GM23248 (cell line): ENCODE results near the gene ADCYAP1R1.

ENCODE experiments used
- EZH2 ChIP-seq: fragments of 200-600 bp; sonication (generic); IDR thresholded peaks from 2 replicates; pipeline ENCODE4 v1.6.1; 2018; ENCODE audit warnings: antibody characterized with exemption, mild to moderate bottlenecking; ENCODE audit not compliant: insufficient read depth, poor library complexity, severe bottlenecking
- EZH2phosphoT487 ChIP-seq: fragments of 200-600 bp; sonication (generic); IDR thresholded peaks from 2 replicates; pipeline ENCODE4 v1.6.1; 2018; ENCODE audit warnings: antibody characterized with exemption, moderate library complexity, mild to moderate bottlenecking, low read depth; ENCODE audit not compliant: insufficient read depth

DNA sequence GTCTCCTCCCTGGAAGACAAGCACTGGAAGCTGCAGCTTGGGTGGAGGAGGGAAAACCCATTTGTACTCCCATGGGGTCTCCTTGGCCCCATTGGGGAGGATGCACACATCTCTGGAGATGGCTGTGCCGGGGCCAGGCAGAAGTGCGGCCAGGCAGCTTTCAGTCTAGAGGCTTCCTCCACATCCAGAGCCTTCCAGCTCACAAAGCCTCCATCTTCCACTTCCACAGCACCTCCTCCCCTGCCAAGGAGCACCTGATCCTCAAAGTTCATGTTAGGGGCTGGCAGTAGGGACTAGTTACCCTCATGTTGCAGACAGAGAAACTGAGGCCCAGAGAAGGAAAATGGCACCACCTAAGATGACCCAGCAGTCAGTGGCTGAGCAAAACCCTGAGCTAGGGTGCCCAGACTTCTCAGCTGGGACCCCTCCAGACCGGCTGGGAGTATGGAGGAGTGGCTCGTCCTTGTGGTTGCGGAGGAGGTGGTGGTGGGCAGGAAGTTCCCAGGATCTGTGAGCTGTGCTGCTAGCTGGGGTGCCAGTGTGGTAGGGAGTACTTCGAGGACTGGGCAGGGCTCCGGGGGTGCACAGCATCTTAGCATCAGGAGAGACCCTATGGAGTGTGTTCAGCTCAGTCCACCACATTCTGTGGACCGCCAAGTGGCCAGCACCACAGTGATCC is 44.2 kb downstream of the ADCYAP1R1 start:
- TF ChIP-seq EZH2, result no peak
- TF ChIP-seq EZH2phosphoT487, result no peak
